ENCODE data around the gene CEBPG.

DNA sequence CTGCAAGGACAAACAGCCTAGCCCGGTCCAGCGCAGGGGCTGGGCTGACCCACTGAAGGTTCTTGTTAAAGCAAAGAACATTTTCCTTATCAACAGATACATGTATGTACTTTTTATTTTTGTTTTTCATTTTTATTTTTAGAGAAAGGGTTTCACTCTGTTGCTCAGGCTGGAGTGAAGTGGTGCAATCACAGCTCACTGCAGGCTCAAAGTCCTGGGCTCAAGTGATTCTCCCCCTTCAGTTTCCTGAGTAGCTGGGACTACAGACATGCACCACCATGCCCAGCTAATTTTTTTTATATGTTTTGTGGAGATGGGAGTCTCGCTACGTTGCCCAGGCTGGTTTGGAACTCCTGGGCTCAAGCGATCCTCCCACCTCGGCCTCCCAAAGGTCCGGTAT is 47.9 kb downstream of the CEBPG start:
- TF ChIP-seq, protein P1, sequence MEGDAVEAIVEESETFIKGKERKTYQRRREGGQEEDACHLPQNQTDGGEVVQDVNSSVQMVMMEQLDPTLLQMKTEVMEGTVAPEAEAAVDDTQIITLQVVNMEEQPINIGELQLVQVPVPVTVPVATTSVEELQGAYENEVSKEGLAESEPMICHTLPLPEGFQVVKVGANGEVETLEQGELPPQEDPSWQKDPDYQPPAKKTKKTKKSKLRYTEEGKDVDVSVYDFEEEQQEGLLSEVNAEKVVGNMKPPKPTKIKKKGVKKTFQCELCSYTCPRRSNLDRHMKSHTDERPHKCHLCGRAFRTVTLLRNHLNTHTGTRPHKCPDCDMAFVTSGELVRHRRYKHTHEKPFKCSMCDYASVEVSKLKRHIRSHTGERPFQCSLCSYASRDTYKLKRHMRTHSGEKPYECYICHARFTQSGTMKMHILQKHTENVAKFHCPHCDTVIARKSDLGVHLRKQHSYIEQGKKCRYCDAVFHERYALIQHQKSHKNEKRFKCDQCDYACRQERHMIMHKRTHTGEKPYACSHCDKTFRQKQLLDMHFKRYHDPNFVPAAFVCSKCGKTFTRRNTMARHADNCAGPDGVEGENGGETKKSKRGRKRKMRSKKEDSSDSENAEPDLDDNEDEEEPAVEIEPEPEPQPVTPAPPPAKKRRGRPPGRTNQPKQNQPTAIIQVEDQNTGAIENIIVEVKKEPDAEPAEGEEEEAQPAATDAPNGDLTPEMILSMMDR (conservative IDR thresholded peaks at IDR 0.05; ENCODE audit: low read length): no peak
- TF ChIP-seq EZH2phosphoT487 (IDR thresholded peaks at IDR 0.05; ENCODE audit: borderline replicate concordance): no peak

Measured in Loucy (cell line).